ENCODE results near the gene P2RY2.

The P2RY2 gene

GRCh38 chr11:73176874-73177155 is 41.3 kb upstream of the P2RY2 start:
- Histone ChIP-seq H2AFZ (ENCODE audit: low read depth, low read length, severe bottlenecking) (no peak overlapping the region), H3K27ac (ENCODE audit: low read depth, low read length) (no peak overlapping the region)

GRCh38 chr11:73177380-73177777 is 40.7 kb upstream of the P2RY2 start:
- no peak overlapping the region for H3K4me2 ChIP-seq (ENCODE audit: low read depth, low read length, poor library complexity, severe bottlenecking)
- H2AFZ ChIP-seq (ENCODE audit: low read depth, low read length, severe bottlenecking): no peak overlapping the region

More at GRCh38 chr11:73176874-73177155, 41.3 kb upstream of the P2RY2 start:
- Histone ChIP-seq H3F3A (ENCODE audit: insufficient read depth) (no peaks in the 10 kb centered on the region), H3K4me3 (ENCODE audit: insufficient read depth, low read length, poor library complexity, severe bottlenecking) (no peak overlapping the region), H4K20me1 (ENCODE audit: low read depth, low read length) (no peaks in the 10 kb centered on the region), H3K4me2 (ENCODE audit: low read depth, low read length, poor library complexity, severe bottlenecking) (no peak overlapping the region), H3K79me2 (ENCODE audit: insufficient read depth, low read length) (no peaks in the 10 kb centered on the region), H3K27me3 (ENCODE audit: low read length) (no peaks in the 10 kb centered on the region), H3K9me3 (ENCODE audit: insufficient read depth, low read length) (no peaks in the 10 kb centered on the region), H3K9ac (ENCODE audit: low read length) (peak overlapping the region; percentile 24; the same call in 1 of the 2 replicates), H3K36me3 (ENCODE audit: low read length) (no peaks in the 10 kb centered on the region), H3K9me2 (replicated peaks; ENCODE audit: insufficient read depth, low read length) (no peaks in the 10 kb centered on the region)
- TF ChIP-seq CTCF (IDR thresholded peaks at IDR 0.05; ENCODE audit: insufficient read depth, low read length, poor library complexity, severe bottlenecking) (no peak), EZH2phosphoT487 (conservative IDR thresholded peaks at IDR 0.05; ENCODE audit: low read length) (no peak)

GRCh38 chr11:73177778-73178539 is 40.1 kb upstream of the P2RY2 start:
- no peaks in the 10 kb centered on the region for H3K9me3 ChIP-seq (ENCODE audit: insufficient read depth, low read length)
- H3F3A ChIP-seq (ENCODE audit: insufficient read depth): no peaks in the 10 kb centered on the region
- H2AFZ ChIP-seq (ENCODE audit: low read depth, low read length, severe bottlenecking): peak overlapping the region; percentile 30
- H3K9ac ChIP-seq (ENCODE audit: low read length): peak overlapping the region; percentile 36; the same call in 1 of the 2 replicates
- no peaks in the 10 kb centered on the region for H3K79me2 ChIP-seq (ENCODE audit: insufficient read depth, low read length)
- H3K36me3 ChIP-seq (ENCODE audit: low read length): no peaks in the 10 kb centered on the region
- H3K27ac ChIP-seq (ENCODE audit: low read depth, low read length): peak overlapping the region; percentile 13; the same call in 1 of the 2 replicates
- H3K27me3 ChIP-seq (ENCODE audit: low read length): no peaks in the 10 kb centered on the region
- H3K9me2 ChIP-seq (replicated peaks; ENCODE audit: insufficient read depth, low read length): no peaks in the 10 kb centered on the region
- H3K4me3 ChIP-seq (ENCODE audit: insufficient read depth, low read length, poor library complexity, severe bottlenecking): no peak overlapping the region
- TF ChIP-seq EZH2phosphoT487 (conservative IDR thresholded peaks at IDR 0.05; ENCODE audit: low read length): no peak
- peak; percentile 85 for TF ChIP-seq CTCF (IDR thresholded peaks at IDR 0.05; ENCODE audit: insufficient read depth, low read length, poor library complexity, severe bottlenecking)
- no peak overlapping the region for H3K4me2 ChIP-seq (ENCODE audit: low read depth, low read length, poor library complexity, severe bottlenecking)
- no peaks in the 10 kb centered on the region for H4K20me1 ChIP-seq (ENCODE audit: low read depth, low read length)

More at GRCh38 chr11:73177380-73177777, 40.7 kb upstream of the P2RY2 start:
- H3K27me3 ChIP-seq (ENCODE audit: low read length): no peaks in the 10 kb centered on the region
- peak overlapping the region; percentile 36; the same call in 1 of the 2 replicates for H3K9ac ChIP-seq (ENCODE audit: low read length)
- H3K4me3 ChIP-seq (ENCODE audit: insufficient read depth, low read length, poor library complexity, severe bottlenecking): no peak overlapping the region
- no peak for TF ChIP-seq EZH2phosphoT487 (conservative IDR thresholded peaks at IDR 0.05; ENCODE audit: low read length)
- TF ChIP-seq CTCF (IDR thresholded peaks at IDR 0.05; ENCODE audit: insufficient read depth, low read length, poor library complexity, severe bottlenecking): no peak
- no peaks in the 10 kb centered on the region for H3K79me2 ChIP-seq (ENCODE audit: insufficient read depth, low read length)
- H3K9me3 ChIP-seq (ENCODE audit: insufficient read depth, low read length): no peaks in the 10 kb centered on the region
- H3K9me2 ChIP-seq (replicated peaks; ENCODE audit: insufficient read depth, low read length): no peaks in the 10 kb centered on the region
- H3F3A ChIP-seq (ENCODE audit: insufficient read depth): no peaks in the 10 kb centered on the region
- H3K36me3 ChIP-seq (ENCODE audit: low read length): no peaks in the 10 kb centered on the region
- H4K20me1 ChIP-seq (ENCODE audit: low read depth, low read length): no peaks in the 10 kb centered on the region
- H3K27ac ChIP-seq (ENCODE audit: low read depth, low read length): no peak overlapping the region

All from SU-DHL-6 (cell line).